ENCODE measurements around the gene CEACAM21.
"Not testable (repeated sequence)": the region's sequence is repeated elsewhere in the genome, so short reads cannot be mapped to it uniquely, and the experiment has no call there.

CEACAM21 gene

DNA sequence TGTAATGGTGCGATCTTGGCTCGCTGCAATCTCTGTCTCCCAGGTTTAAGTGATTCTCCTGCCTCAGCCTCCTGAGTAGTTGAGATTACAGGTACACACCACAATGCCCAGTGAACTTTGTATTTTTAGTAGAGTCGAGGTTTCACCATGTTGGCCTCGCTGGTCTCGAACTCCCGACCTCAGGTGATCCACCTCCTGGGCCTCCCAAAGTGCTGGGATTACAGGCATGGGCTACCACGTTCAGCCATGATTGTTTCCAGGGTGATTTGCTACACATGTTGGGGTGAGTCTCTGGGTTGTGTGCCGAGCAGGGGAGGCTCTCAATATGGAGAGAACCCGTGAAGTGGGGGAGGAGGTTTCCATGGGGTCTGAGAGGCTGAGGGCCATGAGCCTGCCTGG, 24.8 kb upstream of the CEACAM21 start:
- no peak for DNase-seq

GRCh38 chr19:41551711-41552110, 24.3 kb upstream of the CEACAM21 start:
- DNase-seq: no peak

- peak; percentile 56 for DNase-seq
Measured at GRCh38 chr19:41552558-41552957, 23.4 kb upstream of the CEACAM21 start.

DNA sequence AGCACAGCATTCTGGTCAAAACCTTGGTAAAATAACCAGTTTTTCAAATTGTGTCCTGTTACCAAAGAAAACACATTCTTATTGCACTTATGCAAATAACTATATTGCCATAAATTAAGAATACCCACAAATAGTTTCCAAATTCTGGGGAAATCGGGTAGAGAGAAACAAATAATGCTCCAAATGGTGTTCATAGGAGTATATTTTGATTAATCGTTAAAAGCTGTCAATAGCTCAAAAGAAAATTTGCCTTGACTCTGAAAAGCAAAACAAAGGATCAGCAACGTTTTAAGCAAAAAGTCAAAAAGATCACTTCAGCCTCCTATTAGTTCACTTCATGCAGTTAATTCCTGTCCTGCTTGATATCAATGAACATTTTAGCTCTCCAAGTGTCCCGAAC, 22.2 kb upstream of the CEACAM21 start:
- no peak for DNase-seq

DNA sequence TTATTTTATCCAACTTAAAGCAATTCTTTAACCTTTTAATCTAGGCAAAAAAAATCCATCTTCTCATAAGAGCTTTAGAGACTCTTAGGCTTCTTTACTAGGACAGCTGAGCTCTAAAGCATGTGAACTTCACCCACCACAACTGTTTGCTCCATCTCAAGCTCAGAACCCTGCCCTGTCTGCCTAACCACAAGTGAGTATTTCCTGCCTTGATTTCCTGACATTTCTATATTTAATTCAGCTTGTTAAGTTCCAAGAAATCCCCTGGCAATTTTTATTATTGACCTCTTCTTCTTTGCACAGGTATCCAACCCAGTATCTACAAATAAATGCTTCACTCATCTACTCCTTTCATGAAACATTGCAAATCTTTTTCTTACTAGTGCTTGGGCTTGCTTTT, 21.1 kb upstream of the CEACAM21 start:
- peak; percentile 68 for DNase-seq

DNA sequence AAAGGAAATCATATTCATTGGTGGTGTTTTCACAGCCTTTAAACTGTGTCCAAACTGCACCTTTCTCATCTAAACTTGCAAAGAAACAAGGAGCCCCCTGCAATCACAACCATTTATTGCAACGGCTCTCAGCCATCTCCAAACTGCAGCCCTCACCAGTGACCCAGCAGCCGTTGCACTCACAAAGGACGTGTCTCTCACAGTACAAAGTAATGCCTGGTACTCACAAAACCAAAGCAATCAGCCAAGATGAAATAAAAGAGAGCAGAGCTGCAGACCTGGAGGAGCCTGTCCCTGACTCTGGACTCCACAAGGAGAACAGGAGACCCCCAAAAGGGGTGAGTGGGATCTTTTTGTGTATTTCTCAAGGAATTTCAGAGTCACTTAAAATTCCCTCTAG, 20.2 kb upstream of the CEACAM21 start:
- DNase-seq: no peak

DNA sequence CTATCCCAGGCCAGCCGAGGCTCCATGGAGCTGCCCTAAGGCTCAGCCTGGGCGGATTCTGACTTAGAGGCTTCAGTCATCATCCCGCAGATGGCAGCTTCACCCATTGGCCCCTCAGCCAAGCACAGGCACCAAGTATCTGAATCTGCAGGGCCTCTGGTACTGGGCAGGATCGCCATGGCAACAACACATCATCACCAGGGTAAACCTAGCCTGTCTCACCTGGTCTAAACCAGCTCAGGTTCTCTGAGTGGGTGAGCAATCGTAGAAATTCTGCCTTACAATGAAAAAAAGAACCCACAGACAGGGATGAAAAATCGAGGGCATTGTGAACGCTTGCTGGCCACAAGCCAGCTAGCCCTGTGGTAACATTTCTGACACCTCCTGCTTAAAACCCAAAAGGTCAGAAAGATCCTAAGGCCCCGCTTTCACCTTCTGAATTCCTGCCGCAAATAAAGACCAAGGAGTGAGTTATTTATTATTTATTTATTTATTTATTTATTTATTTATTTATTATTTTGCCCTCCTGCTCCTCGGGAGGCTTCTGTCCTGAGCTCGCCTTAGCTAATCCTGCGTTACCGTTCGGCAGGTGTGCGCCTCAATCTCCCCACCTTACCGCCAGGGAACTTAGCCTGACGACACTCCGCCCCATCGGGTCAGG, 12.0 kb upstream of the CEACAM21 start:
- peak; percentile 88 for DNase-seq

DNA sequence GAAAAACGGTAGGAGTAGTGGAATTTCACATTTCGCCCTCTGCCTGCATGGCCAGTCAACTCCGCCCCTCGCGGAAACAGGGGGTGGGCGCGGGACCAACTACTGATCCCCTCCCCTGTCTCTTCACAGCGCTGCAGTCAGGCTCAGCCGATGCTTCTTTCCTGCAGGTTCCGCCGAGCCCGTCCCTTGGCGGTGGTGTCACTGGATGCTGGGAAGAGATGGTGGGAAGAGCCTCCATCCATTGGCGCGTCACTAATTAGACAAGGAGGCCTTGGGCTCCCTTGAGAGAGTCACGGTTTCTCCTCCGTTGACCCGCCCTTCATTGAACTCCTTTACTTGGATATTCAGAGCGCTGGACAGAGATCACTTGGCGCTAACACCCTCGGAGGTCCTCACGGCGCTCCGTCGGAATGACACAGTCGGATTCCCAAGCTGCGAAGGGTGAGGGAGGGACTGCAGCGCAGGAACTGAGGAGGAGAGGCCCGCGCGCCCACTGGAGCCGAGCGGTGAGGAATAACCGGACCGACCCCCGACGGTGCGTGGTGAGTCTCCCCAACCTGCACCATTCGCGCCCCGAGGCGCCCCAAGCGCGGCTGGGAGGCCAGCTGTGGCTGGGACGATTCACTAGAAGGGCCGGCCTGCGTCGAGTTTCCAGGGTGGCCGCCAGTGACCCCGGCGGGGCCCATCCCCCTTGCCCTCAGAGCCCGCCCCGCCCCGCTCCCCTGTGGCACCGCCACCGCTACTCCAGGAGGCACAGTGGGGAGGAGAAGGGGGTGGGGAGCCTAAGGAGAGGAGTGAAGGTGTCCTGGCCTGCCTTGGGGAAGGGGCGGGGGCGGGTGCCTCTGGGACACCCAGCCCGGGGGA, 11.2 kb upstream of the CEACAM21 start:
- no peak for DNase-seq

- no peak for DNase-seq
Measured at GRCh38 chr19:41565379-41565720, 10.6 kb upstream of the CEACAM21 start.

- no peak for DNase-seq
Measured at GRCh38 chr19:41566001-41566400, 10.0 kb upstream of the CEACAM21 start.

- DNase-seq: no peak
Measured at GRCh38 chr19:41569481-41570150, 6.3 kb upstream of the CEACAM21 start.

- no peak for DNase-seq
Measured at GRCh38 chr19:41570179-41570578, 5.8 kb upstream of the CEACAM21 start.

- DNase-seq: peak; percentile 84
Measured at GRCh38 chr19:41570639-41571112, 5.3 kb upstream of the CEACAM21 start.

DNA sequence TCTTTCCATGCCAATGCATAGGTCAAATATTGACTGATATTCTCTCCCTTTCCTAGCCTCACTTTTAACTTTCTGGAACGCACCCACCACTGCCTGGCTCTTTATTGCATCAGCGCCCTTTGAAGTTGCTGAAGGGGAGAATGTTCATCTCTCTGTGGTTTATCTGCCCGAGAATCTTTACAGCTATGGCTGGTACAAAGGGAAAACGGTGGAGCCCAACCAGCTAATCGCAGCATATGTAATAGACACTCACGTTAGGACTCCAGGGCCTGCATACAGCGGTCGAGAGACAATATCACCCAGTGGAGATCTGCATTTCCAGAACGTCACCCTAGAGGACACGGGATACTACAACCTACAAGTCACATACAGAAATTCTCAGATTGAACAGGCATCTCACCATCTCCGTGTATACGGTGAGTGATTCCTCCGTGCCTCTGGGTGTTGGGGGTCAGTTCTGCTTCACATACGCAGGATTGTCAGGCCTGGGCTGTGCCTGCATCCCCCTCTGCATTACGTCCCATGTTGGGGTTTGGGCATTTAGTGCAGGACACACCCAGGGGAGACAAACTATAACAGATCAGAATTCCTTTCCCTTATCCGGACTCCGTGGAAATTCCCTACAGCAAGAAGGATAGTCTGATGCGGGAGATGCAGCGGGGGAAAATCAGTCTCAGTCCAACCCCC, 1.3 kb downstream of the CEACAM21 start:
- no peak for DNase-seq

GRCh38 chr19:41577833-41578232, 1.9 kb downstream of the CEACAM21 start:
- no peak for DNase-seq

- no peak for DNase-seq
Measured at GRCh38 chr19:41578886-41579285, 2.9 kb downstream of the CEACAM21 start.

DNA sequence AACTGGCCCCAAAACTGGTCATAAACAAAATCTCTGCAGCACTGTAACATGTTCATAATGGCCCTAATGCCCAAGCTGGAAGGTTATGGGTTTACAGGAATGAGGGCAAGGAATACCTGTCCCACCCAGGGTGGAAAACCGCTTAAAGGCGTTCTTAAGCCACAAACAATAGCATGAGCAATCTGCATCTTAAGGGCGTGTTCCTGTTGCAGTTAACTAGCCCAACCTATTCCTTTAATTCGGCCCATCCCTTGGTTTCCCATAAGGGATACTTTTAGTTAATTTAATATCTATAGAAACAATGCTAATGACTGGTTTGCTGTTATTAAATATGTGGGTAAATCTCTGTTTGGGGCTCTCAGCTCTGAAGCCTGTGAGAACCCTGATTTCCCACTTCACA, 5.1 kb downstream of the CEACAM21 start:
- DNase-seq: not testable (repeated sequence)

GRCh38 chr19:41582577-41583182, 6.7 kb downstream of the CEACAM21 start:
- DNase-seq: not testable (repeated sequence)

GRCh38 chr19:41584260-41584810, 8.4 kb downstream of the CEACAM21 start:
- no peak for DNase-seq

- DNase-seq: no peak
Measured at GRCh38 chr19:41584931-41585330, 9.0 kb downstream of the CEACAM21 start.

DNA sequence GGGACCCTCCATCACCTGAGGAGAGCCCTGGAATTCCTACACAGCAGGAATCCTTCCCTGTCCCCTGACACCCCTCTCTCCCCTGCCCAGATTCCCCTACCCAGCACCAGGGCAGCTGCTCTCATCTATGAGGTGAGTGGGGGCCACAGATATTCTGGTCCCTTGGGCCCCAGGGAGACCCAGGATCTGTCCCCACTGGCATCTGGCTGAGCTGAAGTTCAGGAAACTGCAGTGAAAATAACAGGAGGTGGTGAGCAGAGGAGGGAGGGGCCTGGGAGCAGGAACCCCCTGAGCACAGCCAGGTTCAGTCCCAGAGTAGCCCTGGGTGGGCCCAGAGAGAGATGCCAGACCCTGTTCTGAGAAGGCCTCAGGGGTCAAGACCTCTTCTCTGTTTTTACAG, 10.1 kb downstream of the CEACAM21 start:
- DNase-seq: no peak

- no peak for DNase-seq
Measured at GRCh38 chr19:41587101-41587837, 11.3 kb downstream of the CEACAM21 start.

Measured in CD4-positive, alpha-beta T cell treated with Interleukin-15 for 1 hour (primary cell).